Astrocyte (in vitro differentiated cells and primary cell): ENCODE data around the gene ARVCF. TPM values are rescaled to one million over a fixed set of nuclear protein-coding genes. Genes with fewer than 3 reads are reported as not detected.

Experiments
- DNase-seq: peaks from one replicate; pipeline ENCODE4 v3.0.0-alpha.2; 2010; ENCODE audit warnings: low read depth
- FAIRE-seq: peaks from 2 replicates; lab custom pipeline; 2011; peaks lifted over from hg19 to GRCh38; lab: Jason Lieb, UNC
- H2AFZ ChIP-seq: 2 replicates; pipeline ENCODE4 v1.6.0; 2012; ENCODE audit warnings: low read depth, low read length, inconsistent platforms
- H3K27ac ChIP-seq: 2 replicates; pipeline ENCODE4 v1.5.1; 2011; ENCODE audit warnings: low read depth, low read length, inconsistent platforms
- H3K27me3 ChIP-seq: 2 replicates; pipeline ENCODE4 v1.6.0; 2011; ENCODE audit warnings: low read length, inconsistent platforms; ENCODE audit not compliant: insufficient read depth
- H3K36me3 ChIP-seq: 2 replicates; pipeline ENCODE4 v1.5.1; 2011; ENCODE audit warnings: low read length, inconsistent platforms; ENCODE audit not compliant: insufficient read depth
- H3K4me1 ChIP-seq: 2 replicates; pipeline ENCODE4 v1.5.1; 2011; ENCODE audit warnings: low read length, inconsistent platforms; ENCODE audit not compliant: insufficient read depth
- H3K4me2 ChIP-seq: 2 replicates; pipeline ENCODE4 v1.6.0; 2012; ENCODE audit warnings: low read length, inconsistent platforms
- H3K4me3 ChIP-seq: 2 replicates; pipeline ENCODE4 v1.5.1; 2011; ENCODE audit warnings: low read depth, mild to moderate bottlenecking, low read length, inconsistent platforms; ENCODE audit not compliant: insufficient read depth
- H3K79me2 ChIP-seq: 2 replicates; pipeline ENCODE4 v1.6.0; 2012; ENCODE audit warnings: mild to moderate bottlenecking, low read length, inconsistent platforms; ENCODE audit not compliant: insufficient read depth
- H3K9ac ChIP-seq: 2 replicates; pipeline ENCODE4 v1.6.0; 2012; ENCODE audit warnings: mild to moderate bottlenecking, low read length, inconsistent platforms
- H3K9me3 ChIP-seq: 2 replicates; pipeline ENCODE4 v1.5.1; 2012; ENCODE audit warnings: low read depth, mild to moderate bottlenecking, low read length, inconsistent platforms; ENCODE audit not compliant: insufficient read depth
- H4K20me1 ChIP-seq: 2 replicates; pipeline ENCODE4 v1.6.0; 2012; ENCODE audit warnings: low read length, inconsistent platforms; ENCODE audit not compliant: insufficient read depth
- H3K27ac Mint-ChIP-seq: one replicate; pipeline ENCODE4 v1.8.0; 2021; ENCODE audit warnings: mild to moderate bottlenecking, mixed read lengths; ENCODE audit not compliant: unreplicated experiment
- H3K27me3 Mint-ChIP-seq: one replicate; pipeline ENCODE4 v1.8.0; 2021; ENCODE audit warnings: low read depth, mixed read lengths; ENCODE audit not compliant: unreplicated experiment
- H3K36me3 Mint-ChIP-seq: one replicate; pipeline ENCODE4 v1.8.0; 2021; ENCODE audit warnings: low read depth, mixed read lengths; ENCODE audit not compliant: unreplicated experiment
- H3K4me1 Mint-ChIP-seq: one replicate; pipeline ENCODE4 v1.8.0; 2021; ENCODE audit warnings: low read depth, mixed read lengths; ENCODE audit not compliant: unreplicated experiment
- H3K4me3 Mint-ChIP-seq: one replicate; pipeline ENCODE4 v1.8.0; 2021; ENCODE audit warnings: mild to moderate bottlenecking, moderate library complexity, mixed read lengths; ENCODE audit not compliant: unreplicated experiment
- H3K9me3 Mint-ChIP-seq: one replicate; pipeline ENCODE4 v1.8.0; 2021; ENCODE audit warnings: mild to moderate bottlenecking, mixed read lengths; ENCODE audit not compliant: unreplicated experiment
- EZH2 ChIP-seq: IDR thresholded peaks from 2 replicates; pipeline ENCODE4 v1.6.1; 2012; ENCODE audit warnings: mild to moderate bottlenecking, low read length, inconsistent platforms; ENCODE audit not compliant: insufficient read depth
- total RNA-seq: library from RNA; stranded (reverse); gene quantifications from 2 replicates; pipeline ENCODE4 v1.2.1, GENCODE V29; 2021
- TF ChIP-seq, protein P1 (sequence below): IDR thresholded peaks from 2 replicates; pipeline ENCODE4 v1.5.1; 2011; ENCODE audit warnings: low read depth, mild to moderate bottlenecking, inconsistent platforms, low read length, moderate library complexity; ENCODE audit not compliant: insufficient read depth

Gene ARVCF
- total RNA-seq, 1 donor from 2014 or later, result 17.9 TPM

GRCh38 chr22:19959043-19959586, 57.5 kb downstream of the ARVCF start:
- H3K36me3 ChIP-seq, result no peaks in the 10 kb centered on the region
- Mint-ChIP-seq H3K4me1 (peaks cover 15% of the 10 kb centered on the region), H3K27ac (peak overlapping the region; percentile 34), H3K36me3 (peaks cover 2% of the 10 kb centered on the region), H3K9me3 (no peaks in the 10 kb centered on the region), H3K27me3 (no peaks in the 10 kb centered on the region), H3K4me3 (peak overlapping the region; percentile 74)
- DNase-seq (peak; percentile 64), FAIRE-seq (no peak)
- peak overlapping the region; percentile 30 for H2AFZ ChIP-seq
- no peaks in the 10 kb centered on the region for H3K9me3 ChIP-seq
- no peak for TF ChIP-seq EZH2
- TF ChIP-seq, protein P1, sequence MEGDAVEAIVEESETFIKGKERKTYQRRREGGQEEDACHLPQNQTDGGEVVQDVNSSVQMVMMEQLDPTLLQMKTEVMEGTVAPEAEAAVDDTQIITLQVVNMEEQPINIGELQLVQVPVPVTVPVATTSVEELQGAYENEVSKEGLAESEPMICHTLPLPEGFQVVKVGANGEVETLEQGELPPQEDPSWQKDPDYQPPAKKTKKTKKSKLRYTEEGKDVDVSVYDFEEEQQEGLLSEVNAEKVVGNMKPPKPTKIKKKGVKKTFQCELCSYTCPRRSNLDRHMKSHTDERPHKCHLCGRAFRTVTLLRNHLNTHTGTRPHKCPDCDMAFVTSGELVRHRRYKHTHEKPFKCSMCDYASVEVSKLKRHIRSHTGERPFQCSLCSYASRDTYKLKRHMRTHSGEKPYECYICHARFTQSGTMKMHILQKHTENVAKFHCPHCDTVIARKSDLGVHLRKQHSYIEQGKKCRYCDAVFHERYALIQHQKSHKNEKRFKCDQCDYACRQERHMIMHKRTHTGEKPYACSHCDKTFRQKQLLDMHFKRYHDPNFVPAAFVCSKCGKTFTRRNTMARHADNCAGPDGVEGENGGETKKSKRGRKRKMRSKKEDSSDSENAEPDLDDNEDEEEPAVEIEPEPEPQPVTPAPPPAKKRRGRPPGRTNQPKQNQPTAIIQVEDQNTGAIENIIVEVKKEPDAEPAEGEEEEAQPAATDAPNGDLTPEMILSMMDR, result no peak
- peak overlapping the region; percentile 44 for H3K4me3 ChIP-seq
- peak overlapping the region; percentile 87 for H3K4me2 ChIP-seq
- H4K20me1 ChIP-seq, result peaks cover 64% of the 10 kb centered on the region
- H3K9ac ChIP-seq, result peak overlapping the region; percentile 70
- no peak overlapping the region for H3K27ac ChIP-seq
- peaks cover 27% of the 10 kb centered on the region for H3K4me1 ChIP-seq
- H3K79me2 ChIP-seq, result peaks cover 7% of the 10 kb centered on the region
- H3K27me3 ChIP-seq, result no peaks in the 10 kb centered on the region

GRCh38 chr22:19958083-19959042, 58.3 kb downstream of the ARVCF start:
- Histone ChIP-seq H3K4me2 (peak overlapping the region; percentile 87), H3K9ac (peak overlapping the region; percentile 70), H3K4me3 (peak overlapping the region; percentile 44), H3K4me1 (peaks cover 24% of the 10 kb centered on the region), H3K36me3 (no peaks in the 10 kb centered on the region), H4K20me1 (peaks cover 66% of the 10 kb centered on the region), H2AFZ (peak overlapping the region; percentile 30), H3K79me2 (peaks cover 7% of the 10 kb centered on the region), H3K27me3 (no peaks in the 10 kb centered on the region), H3K9me3 (no peaks in the 10 kb centered on the region), H3K27ac (no peak overlapping the region)
- Mint-ChIP-seq H3K9me3 (no peaks in the 10 kb centered on the region), H3K4me1 (peaks cover 13% of the 10 kb centered on the region), H3K27ac (peak overlapping the region; percentile 34), H3K27me3 (no peaks in the 10 kb centered on the region), H3K4me3 (peak overlapping the region; percentile 74), H3K36me3 (peaks cover 4% of the 10 kb centered on the region)
- TF ChIP-seq, protein P1, result no peak
- no peak for TF ChIP-seq EZH2
- FAIRE-seq (no peak), DNase-seq (peak; percentile 21)
